Ishikawa (cell line): Measurements from ENCODE around the gene RALGPS2.

ENCODE experiments used
- CEBPB ChIP-seq: IDR thresholded peaks from 2 replicates; pipeline ENCODE4 v1.6.1; 2012
- CREB1 ChIP-seq: IDR thresholded peaks from 2 replicates; pipeline ENCODE4 v1.6.1; 2012; ENCODE audit warnings: low read depth
- EGR1 ChIP-seq: IDR thresholded peaks from 2 replicates; pipeline ENCODE4 v1.6.1; 2012
- EP300 ChIP-seq: IDR thresholded peaks from 2 replicates; pipeline ENCODE4 v1.6.1; 2012; ENCODE audit warnings: borderline replicate concordance
- FOXM1 ChIP-seq: IDR thresholded peaks from 2 replicates; pipeline ENCODE4 v1.6.1; 2012; ENCODE audit warnings: low read depth, borderline replicate concordance
- MAX ChIP-seq: IDR thresholded peaks from 2 replicates; pipeline ENCODE4 v1.6.1; 2012
- NFIC ChIP-seq: IDR thresholded peaks from 2 replicates; pipeline ENCODE4 v1.6.1; 2012
- RAD21 ChIP-seq: IDR thresholded peaks from 2 replicates; pipeline ENCODE4 v1.6.1; 2012; ENCODE audit warnings: low read depth
- REST ChIP-seq: IDR thresholded peaks from 2 replicates; pipeline ENCODE4 v1.6.1; 2012; ENCODE audit warnings: low read depth, mild to moderate bottlenecking
- TAF1 ChIP-seq: IDR thresholded peaks from 2 replicates; pipeline ENCODE4 v1.6.1; 2012; ENCODE audit warnings: low read depth, mild to moderate bottlenecking
- TCF12 ChIP-seq: IDR thresholded peaks from 2 replicates; pipeline ENCODE4 v1.6.1; 2012; ENCODE audit warnings: low read depth
- TEAD4 ChIP-seq: IDR thresholded peaks from 2 replicates; pipeline ENCODE4 v1.6.1; 2012
- USF1 ChIP-seq: IDR thresholded peaks from 2 replicates; pipeline ENCODE4 v1.6.1; 2012
- YY1 ChIP-seq: IDR thresholded peaks from 2 replicates; pipeline ENCODE4 v1.6.1; 2012; ENCODE audit warnings: low read depth
- ZBTB7A ChIP-seq: IDR thresholded peaks from 2 replicates; pipeline ENCODE4 v1.6.1; 2012; ENCODE audit warnings: low read depth

Gene RALGPS2

GRCh38 chr1:178919581-178919980, 194.5 kb downstream of the RALGPS2 start:
- no peak for TF ChIP-seq FOXM1
- no peak for TF ChIP-seq EGR1
- no peak for TF ChIP-seq TAF1
- TF ChIP-seq CREB1: no peak
- TF ChIP-seq RAD21: no peak
- TF ChIP-seq CEBPB: no peak
- TF ChIP-seq YY1: no peak
- no peak for TF ChIP-seq USF1
- no peak for TF ChIP-seq TEAD4
- no peak for TF ChIP-seq EP300
- no peak for TF ChIP-seq NFIC
- no peak for TF ChIP-seq MAX
- no peak for TF ChIP-seq REST

GRCh38 chr1:178921499-178921898, 196.5 kb downstream of the RALGPS2 start:
- TF ChIP-seq EGR1: no peak
- TF ChIP-seq RAD21: no peak
- TF ChIP-seq NFIC: no peak
- no peak for TF ChIP-seq TCF12

GRCh38 chr1:178923512-178923911, 198.5 kb downstream of the RALGPS2 start:
- TF ChIP-seq CREB1 (no peak), EP300 (no peak), EGR1 (no peak), NFIC (no peak), REST (no peak), RAD21 (no peak), USF1 (no peak), TAF1 (no peak), FOXM1 (no peak), TCF12 (no peak)

DNA sequence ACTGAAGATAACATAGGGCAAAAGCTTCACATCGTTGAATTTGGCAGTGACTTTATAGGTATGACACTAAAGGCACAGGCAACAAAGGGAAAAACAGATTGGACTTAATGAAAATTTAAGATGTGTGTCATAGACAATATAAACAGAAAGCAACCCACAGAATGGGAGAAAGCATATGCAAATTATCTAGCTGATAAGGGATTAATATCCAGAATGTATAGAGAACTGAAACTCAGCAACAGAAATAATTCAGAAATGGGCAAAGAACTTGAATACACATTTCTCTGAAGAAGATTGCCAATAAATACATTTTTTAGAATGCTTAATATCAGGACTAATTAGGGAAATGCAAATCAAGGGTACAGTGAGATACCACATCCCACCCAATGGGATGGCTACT, 201.0 kb downstream of the RALGPS2 start:
- no peak for TF ChIP-seq TEAD4
- no peak for TF ChIP-seq YY1
- no peak for TF ChIP-seq NFIC
- no peak for TF ChIP-seq EP300
- TF ChIP-seq FOXM1: no peak

DNA sequence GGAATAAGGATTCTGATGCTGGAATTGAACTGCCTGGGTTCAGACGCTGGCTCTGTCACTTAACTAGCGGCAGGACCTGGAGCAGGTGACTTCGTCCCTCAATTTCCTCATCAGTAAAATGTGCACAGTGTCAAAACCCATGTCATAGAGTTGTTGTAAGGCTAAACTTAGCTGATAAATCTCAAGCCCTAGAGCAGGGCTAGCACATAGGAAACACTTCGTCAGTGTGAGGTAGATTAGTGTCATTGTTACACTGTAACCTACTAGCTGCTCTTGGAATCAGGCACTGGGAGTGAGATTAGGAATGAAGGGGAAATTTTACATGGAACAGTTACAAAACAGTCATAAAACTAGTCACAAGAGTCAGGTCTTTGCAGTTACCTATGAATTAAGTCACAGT, 202.0 kb downstream of the RALGPS2 start:
- TF ChIP-seq TCF12 (no peak), YY1 (no peak), EGR1 (no peak), NFIC (no peak), MAX (no peak), CREB1 (no peak), ZBTB7A (no peak), REST (no peak), USF1 (no peak), TEAD4 (no peak)
